Stomach (tissue), 9 donors: Measurements from ENCODE around the gene SDHC. TPM values are rescaled to one million over a fixed set of nuclear protein-coding genes. Genes with fewer than 3 reads are reported as not detected.

Source experiments
- DNase-seq, 2 donors: peaks; one replicate each; pipeline versions ENCODE4 v3.0.0 to v3.0.0-alpha.2; 2013 to 2019
- H3K27ac ChIP-seq, 5 donors: fragments of 200-600 bp in 4 of 5; sonication (generic) in 4 of 5; one replicate each; pipeline ENCODE4 v1.5.1; 2013 to 2019; ENCODE audit warnings: mild to moderate bottlenecking in 1 of 5, moderate library complexity in 1 of 5
- H3K27me3 ChIP-seq, 3 donors: fragments of 200-600 bp; sonication (generic); one replicate each; pipeline ENCODE4 v1.5.1; 2017 to 2019; ENCODE audit warnings: mixed run types in 1 of 3
- H3K36me3 ChIP-seq, 4 donors: fragments of 200-600 bp; sonication (generic); 1 replicate in 3 of 4; 2 replicates in 1 of 4; pipeline ENCODE4 v1.5.1; 2016 to 2019
- H3K4me1 ChIP-seq, 4 donors: fragments of 200-600 bp; sonication (generic); one replicate each; pipeline ENCODE4 v1.5.1; 2016 to 2019
- H3K4me3 ChIP-seq, 4 donors: fragments of 200-600 bp; sonication (generic) in 3 of 4; one replicate each; pipeline ENCODE4 v1.5.1; 2016 to 2019; ENCODE audit warnings: mild to moderate bottlenecking in 1 of 4
- H3K9me3 ChIP-seq, 4 donors: fragments of 200-600 bp; sonication (generic); one replicate each; pipeline ENCODE4 v1.5.1; 2016 to 2019
- EP300 ChIP-seq: sonication (generic); formaldehyde crosslinking; IDR thresholded peaks from one replicate; pipeline ENCODE4 v1.6.1; 2017; ENCODE audit warnings: antibody characterized with exemption
- POLR2A ChIP-seq, 4 donors: fragments of 450-650 bp; IDR thresholded peaks; one replicate each; pipeline ENCODE4 v1.6.1; 2016; ENCODE audit warnings: antibody characterized with exemption in 4 of 4, control low read depth in 2 of 4, mild to moderate bottlenecking in 1 of 4, moderate library complexity in 1 of 4
- POLR2AphosphoS5 ChIP-seq, 3 donors: sonication (generic); formaldehyde crosslinking; IDR thresholded peaks; one replicate each; pipeline ENCODE4 v1.6.1; 2016; ENCODE audit warnings: antibody characterized with exemption in 3 of 3
- WGBS, 5 donors: extraction: QIAGEN DNeasy Blood & Tissue Kit in 3 of 5; methylation state at CpG; one replicate each; pipeline versions ENCODE4 v1.1.5 to v1.1.7; 2013 to 2018; 5-methylcytosine and 5-hydroxymethylcytosine counted together
- intact Hi-C: fragments of 100-400 bp; cut with DNase I; formaldehyde crosslinking; loops from one replicate; pipeline ENCODE4 v1.15.1; 2023; ENCODE audit warnings: low total_unique reads
- polyA plus RNA-seq, 3 donors: library from polyadenylated mRNA; stranded (reverse); fragments of 200-250 nt; gene quantifications; one replicate each; pipeline ENCODE4 v1.2.3, GENCODE V29; 2013
- total RNA-seq, 5 donors: library from RNA; depleted of rRNA; stranded (reverse); fragments of >200 nt; gene quantifications; one replicate each; pipeline versions ENCODE4 v1.1.0 to v1.2.3, GENCODE V29; 2014 to 2016
- TF ChIP-seq, protein P1 (sequence below), 7 experiments: fragments of 450-650 bp in 4 of 7; fragments of 200-600 bp in 3 of 7; sonication (generic) in 3 of 7; IDR thresholded peaks; one replicate each; pipeline ENCODE4 v1.5.1; 2016 to 2019; ENCODE audit warnings: antibody characterized with exemption in 7 of 7, control low read depth in 2 of 7, mild to moderate bottlenecking in 1 of 7
- donor health status: healthy with polysubstance abuse.
- donor health status: Bipolar disorder and iron deficiency.
- donor health status: healthy.

Gene SDHC
- total and polyA plus RNA-seq, 8 donors: 28.3 to 165 (median 92.3) TPM

DNA sequence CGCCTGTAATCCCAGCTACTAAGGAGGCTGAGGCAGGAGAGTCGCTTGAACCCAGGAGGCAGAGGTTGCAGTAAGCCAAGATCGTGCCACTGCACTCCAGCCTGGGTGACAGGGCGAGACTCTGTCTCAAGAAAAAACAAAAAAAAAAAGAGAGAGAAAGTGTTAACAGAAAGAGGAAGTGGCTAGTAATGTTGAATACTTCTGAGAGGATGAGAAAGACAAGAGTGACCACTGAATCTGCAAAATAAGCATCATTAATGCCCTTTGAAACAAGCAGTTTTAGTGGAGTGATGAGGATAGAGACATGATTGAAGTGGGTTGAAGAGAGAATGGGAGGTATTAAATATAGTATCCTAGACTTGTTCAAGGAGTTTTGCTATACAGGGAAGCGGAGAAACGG, 16.1 kb upstream of the SDHC start:
- intact Hi-C loops: no loop called here
- H3K9me3 ChIP-seq: no peaks in the 10 kb centered on the region
- no peak overlapping the region for H3K27ac ChIP-seq
- H3K36me3 ChIP-seq: no peaks in the 10 kb centered on the region
- TF ChIP-seq, protein P1, sequence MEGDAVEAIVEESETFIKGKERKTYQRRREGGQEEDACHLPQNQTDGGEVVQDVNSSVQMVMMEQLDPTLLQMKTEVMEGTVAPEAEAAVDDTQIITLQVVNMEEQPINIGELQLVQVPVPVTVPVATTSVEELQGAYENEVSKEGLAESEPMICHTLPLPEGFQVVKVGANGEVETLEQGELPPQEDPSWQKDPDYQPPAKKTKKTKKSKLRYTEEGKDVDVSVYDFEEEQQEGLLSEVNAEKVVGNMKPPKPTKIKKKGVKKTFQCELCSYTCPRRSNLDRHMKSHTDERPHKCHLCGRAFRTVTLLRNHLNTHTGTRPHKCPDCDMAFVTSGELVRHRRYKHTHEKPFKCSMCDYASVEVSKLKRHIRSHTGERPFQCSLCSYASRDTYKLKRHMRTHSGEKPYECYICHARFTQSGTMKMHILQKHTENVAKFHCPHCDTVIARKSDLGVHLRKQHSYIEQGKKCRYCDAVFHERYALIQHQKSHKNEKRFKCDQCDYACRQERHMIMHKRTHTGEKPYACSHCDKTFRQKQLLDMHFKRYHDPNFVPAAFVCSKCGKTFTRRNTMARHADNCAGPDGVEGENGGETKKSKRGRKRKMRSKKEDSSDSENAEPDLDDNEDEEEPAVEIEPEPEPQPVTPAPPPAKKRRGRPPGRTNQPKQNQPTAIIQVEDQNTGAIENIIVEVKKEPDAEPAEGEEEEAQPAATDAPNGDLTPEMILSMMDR (IDR thresholded peaks at IDR 0.05): no peak
- TF ChIP-seq POLR2AphosphoS5 (IDR thresholded peaks at IDR 0.05) (no peak), POLR2A (IDR thresholded peaks at IDR 0.05) (no peak), EP300 (no peak)
- H3K4me1 ChIP-seq: no peaks in the 10 kb centered on the region
- 86 to 91% (median 90%) methylated on average over 6 of the region's 6 CpGs for WGBS, 5 donors
- H3K4me3 ChIP-seq: no peak overlapping the region
- DNase-seq: no peak
- no peaks in the 10 kb centered on the region for H3K27me3 ChIP-seq

DNA sequence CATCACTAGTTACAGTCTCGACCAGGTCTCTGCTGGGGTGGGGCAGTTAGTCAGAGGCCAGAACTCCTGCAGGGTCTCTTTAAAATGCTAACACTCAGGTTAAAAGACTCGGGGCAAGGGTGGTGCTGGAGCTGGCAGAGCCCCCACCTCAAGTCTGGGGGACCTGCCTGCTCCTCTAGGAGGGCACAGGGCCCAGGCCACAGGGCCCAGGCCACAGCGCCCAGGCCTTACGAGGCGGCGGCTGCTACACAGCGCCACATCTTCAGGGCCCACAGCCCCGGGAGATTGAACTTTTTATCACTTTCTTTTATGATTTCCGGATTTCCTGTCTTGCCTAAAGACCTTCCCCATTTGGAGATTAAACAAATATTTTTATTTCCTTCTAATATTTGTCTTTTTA, 14.8 kb upstream of the SDHC start:
- Histone ChIP-seq H3K9me3 (no peaks in the 10 kb centered on the region), H3K27ac (no peak overlapping the region), H3K27me3 (no peaks in the 10 kb centered on the region), H3K4me1 (peaks cover 0 to 10% (median 2%) of the 10 kb centered on the region in 4 donors), H3K4me3 (no peak overlapping the region), H3K36me3 (no peaks in the 10 kb centered on the region)
- intact Hi-C loops: no loop called here
- WGBS, 5 donors: 71 to 83% (median 74%) methylated on average over 9 of the region's 9 CpGs
- no peak for DNase-seq
- TF ChIP-seq, protein P1 (IDR thresholded peaks at IDR 0.05): no peak
- TF ChIP-seq POLR2A (IDR thresholded peaks at IDR 0.05): no peak
- TF ChIP-seq POLR2AphosphoS5 (IDR thresholded peaks at IDR 0.05): no peak
- TF ChIP-seq EP300: no peak

DNA sequence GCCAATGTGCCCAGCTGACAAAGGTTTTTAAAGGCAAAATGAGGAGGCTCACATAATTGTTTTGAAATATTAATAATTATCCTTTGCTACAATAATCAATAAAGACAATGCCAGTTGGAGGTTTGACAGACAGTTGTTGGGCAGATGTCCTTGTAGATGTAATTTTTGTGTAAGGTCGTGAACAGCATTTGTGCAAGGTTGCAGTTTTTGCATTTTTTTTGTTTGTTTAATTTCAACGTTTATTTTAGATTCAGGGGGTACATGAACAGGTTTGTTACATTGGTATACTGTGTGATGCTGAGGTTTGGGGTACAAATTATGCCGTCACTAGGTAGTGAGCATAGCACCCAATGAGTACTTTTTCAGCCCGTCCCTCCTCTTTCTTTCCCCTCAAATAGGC, 13.7 kb upstream of the SDHC start:
- TF ChIP-seq POLR2AphosphoS5 (IDR thresholded peaks at IDR 0.05) (no peak), EP300 (no peak), POLR2A (IDR thresholded peaks at IDR 0.05) (no peak)
- TF ChIP-seq, protein P1 (IDR thresholded peaks at IDR 0.05): no peak
- H3K27me3 ChIP-seq: no peaks in the 10 kb centered on the region
- DNase-seq: no peak
- intact Hi-C loops: no loop called here
- no peak overlapping the region for H3K27ac ChIP-seq
- peaks cover 9 to 21% (median 13%) of the 10 kb centered on the region in 4 donors for H3K4me1 ChIP-seq
- WGBS, 5 donors: 82 to 92% (median 88%) methylated on average over 4 of the region's 4 CpGs
- no peaks in the 10 kb centered on the region for H3K9me3 ChIP-seq
- no peaks in the 10 kb centered on the region for H3K36me3 ChIP-seq
- no peak overlapping the region for H3K4me3 ChIP-seq

- TF ChIP-seq EP300 (no peak), POLR2AphosphoS5 (IDR thresholded peaks at IDR 0.05) (no peak), POLR2A (IDR thresholded peaks at IDR 0.05) (no peak)
- TF ChIP-seq, protein P1 (IDR thresholded peaks at IDR 0.05): no peak
- Histone ChIP-seq H3K9me3 (no peaks in the 10 kb centered on the region), H3K36me3 (no peaks in the 10 kb centered on the region), H3K27me3 (peaks cover 0 to 6% (median 0%) of the 10 kb centered on the region in 3 donors), H3K27ac (peak overlapping the region in 4 of 5 donors; percentile 69 to 83 (median 77)), H3K4me1 (peaks cover 19 to 43% (median 29%) of the 10 kb centered on the region in 4 donors), H3K4me3 (peak overlapping the region; percentile 76 to 86 (median 80))
- DNase-seq: peak in 1 of 2 donors; percentile 10
- intact Hi-C loops: no loop called here
- WGBS, 5 donors: 8 to 15% (median 11%) methylated on average over 15 to 17 of the region's 17 CpGs
These were observed 9.0 kb upstream of the SDHC start for GRCh38 chr1:161304927-161305866.
